ENCODE measurements around the gene GPX4.

The GPX4 gene

DNA sequence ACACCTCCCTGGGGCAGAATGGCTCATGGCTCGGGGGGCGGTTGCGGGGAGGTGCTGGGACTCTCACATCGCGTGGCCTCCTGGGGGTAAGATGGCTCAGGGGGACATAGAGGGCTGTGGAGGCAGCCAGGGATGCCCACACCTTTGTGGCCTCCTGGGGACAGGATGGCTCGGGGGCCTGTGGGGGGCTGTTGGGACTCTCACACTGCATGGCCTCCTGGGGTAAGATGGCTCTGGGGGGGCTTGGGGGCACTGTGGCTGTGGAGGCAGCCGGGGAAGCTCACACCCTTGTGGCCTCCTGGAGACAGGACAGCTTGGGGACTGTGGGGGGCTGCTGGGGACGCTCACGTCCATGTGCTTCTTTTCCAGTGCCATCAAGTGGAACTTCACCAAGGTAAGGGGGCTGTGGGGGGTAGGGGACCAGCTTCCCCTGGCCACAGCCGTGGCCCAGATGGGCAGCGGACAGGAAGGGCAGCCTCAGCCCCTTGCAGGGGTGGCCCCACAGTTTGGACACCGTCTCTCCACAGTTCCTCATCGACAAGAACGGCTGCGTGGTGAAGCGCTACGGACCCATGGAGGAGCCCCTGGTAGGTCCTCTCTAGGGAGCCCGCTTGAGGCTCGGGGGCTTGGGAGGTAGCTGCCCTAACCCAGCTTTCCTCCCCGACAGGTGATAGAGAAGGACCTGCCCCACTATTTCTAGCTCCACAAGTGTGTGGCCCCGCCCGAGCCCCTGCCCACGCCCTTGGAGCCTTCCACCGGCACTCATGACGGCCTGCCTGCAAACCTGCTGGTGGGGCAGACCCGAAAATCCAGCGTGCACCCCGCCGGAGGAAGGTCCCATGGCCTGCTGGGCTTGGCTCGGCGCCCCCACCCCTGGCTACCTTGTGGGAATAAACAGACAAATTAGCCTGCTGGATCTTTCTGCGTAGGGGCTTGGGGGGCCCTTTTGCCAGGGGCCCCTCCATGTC lies 2.4 kb downstream of the GPX4 start:
- H3K36me3 ChIP-seq, result peaks cover 52% of the 10 kb centered on the region
- H3K27me3 ChIP-seq, result no peaks in the 10 kb centered on the region
- H3K4me3 ChIP-seq (ENCODE audit: low read depth in 1 of 2, low read length in 1 of 2), result no peak overlapping the region
- H3K9me3 ChIP-seq, result no peaks in the 10 kb centered on the region
- H3K27ac ChIP-seq, result peak overlapping the region; percentile 55
- peaks cover 50 to 58% of the 10 kb centered on the region in 2 experiments for H3K4me1 ChIP-seq (ENCODE audit: control insufficient read depth in 1 of 2, insufficient read depth in 1 of 2, low read depth in 1 of 2, low read length in 1 of 2)
- TF ChIP-seq, protein P1, sequence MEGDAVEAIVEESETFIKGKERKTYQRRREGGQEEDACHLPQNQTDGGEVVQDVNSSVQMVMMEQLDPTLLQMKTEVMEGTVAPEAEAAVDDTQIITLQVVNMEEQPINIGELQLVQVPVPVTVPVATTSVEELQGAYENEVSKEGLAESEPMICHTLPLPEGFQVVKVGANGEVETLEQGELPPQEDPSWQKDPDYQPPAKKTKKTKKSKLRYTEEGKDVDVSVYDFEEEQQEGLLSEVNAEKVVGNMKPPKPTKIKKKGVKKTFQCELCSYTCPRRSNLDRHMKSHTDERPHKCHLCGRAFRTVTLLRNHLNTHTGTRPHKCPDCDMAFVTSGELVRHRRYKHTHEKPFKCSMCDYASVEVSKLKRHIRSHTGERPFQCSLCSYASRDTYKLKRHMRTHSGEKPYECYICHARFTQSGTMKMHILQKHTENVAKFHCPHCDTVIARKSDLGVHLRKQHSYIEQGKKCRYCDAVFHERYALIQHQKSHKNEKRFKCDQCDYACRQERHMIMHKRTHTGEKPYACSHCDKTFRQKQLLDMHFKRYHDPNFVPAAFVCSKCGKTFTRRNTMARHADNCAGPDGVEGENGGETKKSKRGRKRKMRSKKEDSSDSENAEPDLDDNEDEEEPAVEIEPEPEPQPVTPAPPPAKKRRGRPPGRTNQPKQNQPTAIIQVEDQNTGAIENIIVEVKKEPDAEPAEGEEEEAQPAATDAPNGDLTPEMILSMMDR (IDR thresholded peaks at IDR 0.05), result no peak

GRCh38 chr19:1106841-1107660 lies 3.3 kb downstream of the GPX4 start:
- TF ChIP-seq, protein P1 (IDR thresholded peaks at IDR 0.05), result no peak
- peaks cover 41 to 49% of the 10 kb centered on the region in 2 experiments for H3K4me1 ChIP-seq (ENCODE audit: control insufficient read depth in 1 of 2, insufficient read depth in 1 of 2, low read depth in 1 of 2, low read length in 1 of 2)

DNA sequence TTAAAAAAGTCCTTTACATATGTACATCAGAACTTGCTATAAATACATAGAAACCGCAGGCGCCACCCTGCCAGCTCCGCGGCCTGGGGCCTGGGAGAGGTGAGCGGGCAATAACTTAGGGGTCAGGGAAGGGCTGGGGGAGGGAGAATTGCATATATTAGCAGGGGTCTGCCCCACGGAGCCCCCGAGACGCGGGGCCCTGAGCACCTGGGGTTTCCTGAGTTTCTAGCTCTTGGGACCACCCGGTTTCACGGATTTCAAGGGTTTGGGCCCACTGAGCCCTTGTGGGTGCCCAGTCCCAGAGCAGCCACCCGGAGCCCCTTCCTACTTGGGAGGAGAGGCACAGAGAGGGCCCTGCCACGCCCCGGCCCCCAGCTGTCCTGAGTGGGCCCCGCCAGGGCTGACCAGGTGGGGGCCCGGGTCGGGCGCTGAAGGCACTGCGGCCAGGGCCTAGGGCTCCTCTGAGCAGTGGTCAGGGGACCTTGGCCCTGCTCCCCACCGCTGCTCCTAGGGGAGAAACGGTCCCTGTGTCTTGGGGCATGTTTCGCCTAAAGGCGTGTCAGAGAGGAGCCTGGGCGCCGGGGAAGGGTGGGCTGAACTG lies 4.0 kb downstream of the GPX4 start:
- peaks cover 68% of the 10 kb centered on the region for H3K36me3 ChIP-seq
- no peak overlapping the region for H3K4me3 ChIP-seq (ENCODE audit: low read depth in 1 of 2, low read length in 1 of 2)
- TF ChIP-seq, protein P1 (IDR thresholded peaks at IDR 0.05), result no peak
- H3K4me1 ChIP-seq (ENCODE audit: control insufficient read depth in 1 of 2, insufficient read depth in 1 of 2, low read depth in 1 of 2, low read length in 1 of 2), result peaks cover 33 to 42% of the 10 kb centered on the region in 2 experiments
- no peaks in the 10 kb centered on the region for H3K27me3 ChIP-seq
- H3K27ac ChIP-seq, result no peak overlapping the region
- no peaks in the 10 kb centered on the region for H3K9me3 ChIP-seq

More at GRCh38 chr19:1106841-1107660, 3.3 kb downstream of the GPX4 start:
- H3K27ac ChIP-seq, result peak overlapping the region; percentile 55
- no peak overlapping the region for H3K4me3 ChIP-seq (ENCODE audit: low read depth in 1 of 2, low read length in 1 of 2)
- no peaks in the 10 kb centered on the region for H3K27me3 ChIP-seq
- peaks cover 61% of the 10 kb centered on the region for H3K36me3 ChIP-seq
- no peaks in the 10 kb centered on the region for H3K9me3 ChIP-seq

DNA sequence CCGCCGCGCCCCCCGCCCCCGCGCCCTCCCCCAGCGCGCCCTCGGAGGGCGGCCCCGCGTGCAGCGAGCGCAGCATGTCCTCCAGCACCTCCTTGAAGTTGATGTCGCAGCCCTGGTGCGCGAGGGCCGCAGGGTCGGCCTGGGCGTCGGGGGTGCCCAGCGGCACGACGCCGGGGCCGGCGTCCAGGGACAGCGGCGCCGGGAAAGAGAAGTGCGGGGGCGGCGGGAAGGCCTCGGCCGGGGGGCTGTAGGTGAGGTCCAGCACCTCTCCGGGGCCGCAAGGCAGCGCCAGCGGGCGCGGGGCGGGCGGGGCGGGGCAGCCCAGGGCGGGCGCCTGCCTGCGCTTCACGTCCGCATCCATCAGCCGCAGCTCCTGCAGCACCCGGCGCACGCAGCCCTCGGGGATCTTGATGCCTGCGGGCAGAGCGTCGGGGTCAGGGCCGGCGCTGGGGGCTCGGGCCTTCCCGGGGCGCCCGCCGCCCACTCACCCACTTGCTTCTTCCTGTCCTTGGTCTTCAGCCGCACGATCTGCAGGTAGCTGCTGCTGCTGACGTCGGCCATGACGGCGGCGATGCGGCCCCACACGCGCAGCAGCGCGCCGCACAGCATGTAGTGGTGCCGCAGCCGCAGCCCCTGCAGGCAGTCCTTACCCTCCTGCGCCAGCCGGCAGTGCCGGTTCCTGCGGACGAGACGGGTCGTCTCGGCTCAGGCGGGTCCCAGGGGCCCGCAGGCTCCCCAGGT lies 4.7 kb downstream of the GPX4 start:
- no peak overlapping the region for H3K4me3 ChIP-seq (ENCODE audit: low read depth in 1 of 2, low read length in 1 of 2)
- peaks cover 75% of the 10 kb centered on the region for H3K36me3 ChIP-seq
- no peaks in the 10 kb centered on the region for H3K27me3 ChIP-seq
- H3K4me1 ChIP-seq (ENCODE audit: control insufficient read depth in 1 of 2, insufficient read depth in 1 of 2, low read depth in 1 of 2, low read length in 1 of 2), result peaks cover 28 to 39% of the 10 kb centered on the region in 2 experiments
- H3K9me3 ChIP-seq, result no peaks in the 10 kb centered on the region
- TF ChIP-seq, protein P1 (IDR thresholded peaks at IDR 0.05), result no peak
- H3K27ac ChIP-seq, result no peak overlapping the region

Measured in neutrophil (primary cell).